ENCODE measurements around the gene KHSRP. TPM values are rescaled to one million over a fixed set of nuclear protein-coding genes. Genes with fewer than 3 reads are reported as not detected.
A peak's percentile ranks its signal among the peaks of the same experiment; 100 is the strongest.

KHSRP gene
- total RNA-seq, 2 experiments from 2014 or later, result 266 to 268 TPM

GRCh38 chr19:6459262-6460098, 34.9 kb upstream of the KHSRP start, which contains the start of gene SLC25A23:
Gene SLC25A23, minus strand, starts transcription at chr19:6459792. Its CDS starts 164 bp downstream, at chr19:6459628.
- H3K27me3 Mint-ChIP-seq, result no peaks in the 10 kb centered on the region
- DNase-seq (peak; percentile 80), ATAC-seq (ENCODE audit: low read depth) (peak; percentile 25)
- peaks cover 8% of the 10 kb centered on the region for H3K9me3 Mint-ChIP-seq
- H3K36me3 Mint-ChIP-seq, result peaks cover 26% of the 10 kb centered on the region
- peak within 1 kb of the TSS; percentile 89 for H3K4me3 Mint-ChIP-seq
- POLR2A ChIA-PET, result interaction anchor here (0.8 to 1.3 kb wide), 7 partner anchors 17 to 314 kb away, joined by 3 to 8 read pairs (median 3); partner anchors contain the start of genes DENND1C and KHSRP
- H3K4me1 Mint-ChIP-seq, result peaks cover 14% of the 10 kb centered on the region
- peak within 1 kb of the TSS; percentile 88 for H3K27ac Mint-ChIP-seq

- Mint-ChIP-seq H3K36me3 (peaks cover 33% of the 10 kb centered on the region), H3K9me3 (peaks cover 11% of the 10 kb centered on the region), H3K4me1 (peaks cover 14% of the 10 kb centered on the region), H3K4me3 (peak overlapping the region; percentile 89), H3K27ac (peak overlapping the region; percentile 88), H3K27me3 (no peaks in the 10 kb centered on the region)
- DNase-seq, result no peak
- POLR2A ChIA-PET, result interaction anchor here (0.6 to 1.3 kb wide), 6 partner anchors 10 to 314 kb away, joined by 3 to 8 read pairs (median 3); partner anchors contain the start of genes DENND1C and KHSRP
- ATAC-seq (ENCODE audit: low read depth), result no peak
These were observed 34.2 kb upstream of the KHSRP start for GRCh38 chr19:6458695-6459261.

DNA sequence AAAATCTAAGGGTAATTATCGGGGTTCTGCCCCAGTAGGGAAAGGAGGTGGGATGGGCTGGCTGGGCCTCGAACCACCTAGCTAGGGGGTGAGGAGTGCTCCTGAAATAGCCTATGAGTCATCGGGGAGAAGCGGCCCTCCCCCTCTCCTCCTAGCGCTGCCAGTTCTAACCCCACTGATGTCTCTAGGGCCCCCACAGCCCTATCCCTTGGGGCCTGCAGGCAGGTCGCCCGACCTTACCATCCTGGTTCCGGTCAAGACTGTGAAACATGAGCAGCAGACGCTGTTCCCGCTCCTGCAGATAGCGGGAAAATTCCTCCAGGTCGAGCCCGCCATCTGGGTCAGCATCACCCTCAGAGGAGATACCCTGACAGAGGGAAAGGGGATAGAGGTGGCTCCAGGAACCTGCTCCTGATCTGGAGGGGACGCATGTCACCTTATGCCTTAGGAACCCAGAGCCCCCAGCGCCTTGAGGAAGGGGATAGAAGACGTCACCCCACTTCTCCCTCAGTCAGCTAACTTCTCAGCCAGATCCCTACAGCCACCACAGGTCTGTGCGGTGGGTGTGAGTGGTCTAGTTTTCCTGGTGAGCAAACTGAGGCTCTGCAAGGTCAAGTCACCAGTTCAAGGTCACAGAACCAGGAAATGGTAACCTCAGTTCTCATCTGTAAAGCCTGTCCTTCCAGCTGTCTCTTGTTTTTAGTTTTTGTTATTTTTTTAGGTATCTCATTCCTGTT, 33.5 kb upstream of the KHSRP start:
- POLR2A ChIA-PET, result interaction anchor here (0.6 to 0.9 kb wide), 2 partner anchors 11 to 24 kb away, joined by 3 read pairs; partner anchors contain the start of gene DENND1C
- peaks cover 40% of the 10 kb centered on the region for H3K36me3 Mint-ChIP-seq

GRCh38 chr19:6455924-6456323, 31.3 kb upstream of the KHSRP start:
- H3K36me3 Mint-ChIP-seq, result peaks cover 57% of the 10 kb centered on the region
- peaks cover 14% of the 10 kb centered on the region for H3K4me1 Mint-ChIP-seq
- no peak overlapping the region for H3K4me3 Mint-ChIP-seq
- H3K27me3 Mint-ChIP-seq, result no peaks in the 10 kb centered on the region
- no peak overlapping the region for H3K27ac Mint-ChIP-seq
- H3K9me3 Mint-ChIP-seq, result peaks cover 15% of the 10 kb centered on the region
- POLR2A ChIA-PET, result interaction anchor here (0.8 kb wide), 1 partner anchor 97 kb away, joined by 4 read pairs; no protein-coding TSS in a partner anchor
- ATAC-seq (ENCODE audit: low read depth), result no peak
- DNase-seq, result no peak

More for the DNA sequence above, 33.5 kb upstream of the KHSRP start:
- H3K27ac Mint-ChIP-seq, result peak overlapping the region; percentile 88
- no peak for DNase-seq
- ATAC-seq (ENCODE audit: low read depth), result no peak
- peaks cover 13% of the 10 kb centered on the region for H3K9me3 Mint-ChIP-seq
- H3K4me3 Mint-ChIP-seq, result peak overlapping the region; percentile 89
- H3K27me3 Mint-ChIP-seq, result no peaks in the 10 kb centered on the region
- peaks cover 14% of the 10 kb centered on the region for H3K4me1 Mint-ChIP-seq

DNA sequence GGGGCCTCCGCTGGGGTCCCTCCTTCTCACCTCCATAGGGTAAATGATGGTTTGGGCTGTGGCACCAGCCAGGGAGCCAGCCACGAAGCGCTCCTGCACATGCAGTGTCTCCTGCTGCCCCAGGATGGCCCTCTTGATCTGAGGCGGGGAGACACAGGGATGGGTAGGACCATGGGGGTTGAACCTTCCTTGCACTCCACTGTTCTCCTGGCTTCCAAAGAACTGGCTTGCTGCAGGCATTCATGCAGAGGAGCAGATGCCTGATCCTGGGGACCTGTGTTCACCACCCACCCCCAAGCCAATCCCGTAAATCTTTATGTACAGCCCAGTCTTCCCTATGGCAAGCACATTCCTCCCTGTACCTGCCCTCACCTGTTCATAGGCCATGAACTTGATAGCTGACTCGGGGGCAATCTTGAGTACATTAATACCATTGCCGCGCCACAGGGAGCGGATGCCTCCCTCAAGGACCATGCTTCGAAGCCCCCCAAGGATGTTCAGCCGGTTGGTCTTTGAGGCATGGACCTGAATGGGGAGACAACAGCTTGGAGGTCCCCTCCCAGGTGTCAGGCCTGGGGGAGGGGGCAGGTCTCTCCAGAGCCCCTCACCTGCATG, 29.4 kb upstream of the KHSRP start:
- H3K36me3 Mint-ChIP-seq, result peaks cover 61% of the 10 kb centered on the region
- no peak overlapping the region for H3K4me3 Mint-ChIP-seq
- DNase-seq (no peak), ATAC-seq (ENCODE audit: low read depth) (no peak)
- peaks cover 18% of the 10 kb centered on the region for H3K9me3 Mint-ChIP-seq
- no peak overlapping the region for H3K27ac Mint-ChIP-seq
- POLR2A ChIA-PET, result interaction anchor here (0.6 kb wide), 2 partner anchors 153 to 367 kb away, joined by 3 read pairs; no protein-coding TSS in a partner anchor
- peaks cover 12% of the 10 kb centered on the region for H3K4me1 Mint-ChIP-seq
- H3K27me3 Mint-ChIP-seq, result no peaks in the 10 kb centered on the region

DNA sequence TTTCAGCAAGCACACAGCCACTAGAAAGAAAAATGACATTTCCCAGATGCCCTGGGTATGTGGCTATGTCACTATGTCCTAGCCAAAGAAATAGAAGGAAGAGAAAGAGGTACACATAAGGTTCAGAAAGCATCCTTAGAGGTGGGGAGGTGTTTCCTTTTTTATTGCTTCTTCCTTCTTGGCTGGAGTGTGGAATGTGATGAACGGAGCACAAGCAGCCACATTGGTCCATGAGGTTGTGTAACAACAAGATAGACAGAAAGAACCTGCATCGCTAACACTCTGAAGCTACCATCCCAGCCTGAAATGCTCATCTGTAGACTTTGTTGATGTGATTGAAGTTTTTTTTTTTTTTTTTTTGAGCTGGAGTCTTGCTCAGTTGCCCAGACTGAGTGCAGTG, 28.3 kb upstream of the KHSRP start:
- H3K4me3 Mint-ChIP-seq, result no peak overlapping the region
- peaks cover 61% of the 10 kb centered on the region for H3K36me3 Mint-ChIP-seq
- no peaks in the 10 kb centered on the region for H3K27me3 Mint-ChIP-seq
- H3K4me1 Mint-ChIP-seq, result peaks cover 2% of the 10 kb centered on the region
- no peak for DNase-seq
- ATAC-seq (ENCODE audit: low read depth), result no peak
- H3K27ac Mint-ChIP-seq, result no peak overlapping the region
- H3K9me3 Mint-ChIP-seq, result peaks cover 18% of the 10 kb centered on the region
- POLR2A ChIA-PET, result interaction anchor here (0.6 kb wide), 1 partner anchor 95 kb away, joined by 3 read pairs; no protein-coding TSS in a partner anchor

GRCh38 chr19:6452223-6452614, 27.6 kb upstream of the KHSRP start:
- H3K4me3 Mint-ChIP-seq, result no peak overlapping the region
- H3K4me1 Mint-ChIP-seq, result peaks cover 2% of the 10 kb centered on the region
- ATAC-seq (ENCODE audit: low read depth), result no peak
- no peaks in the 10 kb centered on the region for H3K27me3 Mint-ChIP-seq
- POLR2A ChIA-PET, result interaction anchor here (0.7 kb wide), 1 partner anchor 640 kb away, joined by 3 read pairs; no protein-coding TSS in a partner anchor
- peaks cover 18% of the 10 kb centered on the region for H3K9me3 Mint-ChIP-seq
- peaks cover 58% of the 10 kb centered on the region for H3K36me3 Mint-ChIP-seq
- DNase-seq, result no peak
- no peak overlapping the region for H3K27ac Mint-ChIP-seq

DNA sequence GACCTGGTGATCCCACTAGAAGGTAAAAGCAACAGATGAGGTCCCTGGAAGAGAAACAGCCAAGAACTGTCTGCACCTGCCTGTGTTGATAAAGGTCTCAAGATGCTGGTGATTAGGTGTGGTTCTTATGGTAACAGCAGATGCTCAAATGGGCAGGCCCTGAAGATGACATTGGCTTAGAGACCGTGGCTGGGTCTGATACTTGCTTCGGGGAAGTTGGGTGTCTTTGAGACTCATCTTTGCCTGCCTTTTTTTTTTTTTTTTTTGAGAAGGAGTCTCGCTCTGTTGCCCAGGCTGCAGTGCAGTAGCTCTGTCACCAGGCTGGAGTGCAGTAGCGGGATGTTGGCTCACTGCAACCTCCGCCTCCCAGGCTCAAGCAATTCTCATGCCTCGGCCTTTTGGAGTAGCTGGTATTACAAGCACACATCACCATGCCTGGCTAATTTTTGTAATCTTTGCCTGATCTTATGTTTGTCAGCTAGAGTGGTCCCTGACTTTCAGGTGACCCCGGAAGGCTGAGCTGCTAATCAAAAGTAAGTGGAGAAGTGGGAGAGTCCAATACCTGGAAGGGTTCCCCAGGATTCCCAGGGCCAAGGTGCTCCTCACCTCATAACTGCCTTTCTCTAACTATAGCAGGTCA, 27.1 kb upstream of the KHSRP start:
- DNase-seq (no peak), ATAC-seq (ENCODE audit: low read depth) (no peak)
- Mint-ChIP-seq H3K27ac (no peak overlapping the region), H3K4me1 (peaks cover 2% of the 10 kb centered on the region), H3K27me3 (no peaks in the 10 kb centered on the region), H3K4me3 (no peak overlapping the region), H3K36me3 (peaks cover 55% of the 10 kb centered on the region), H3K9me3 (peaks cover 18% of the 10 kb centered on the region)
- POLR2A ChIA-PET, result interaction anchor here (0.7 kb wide), 1 partner anchor 641 kb away, joined by 3 read pairs; no protein-coding TSS in a partner anchor

DNA sequence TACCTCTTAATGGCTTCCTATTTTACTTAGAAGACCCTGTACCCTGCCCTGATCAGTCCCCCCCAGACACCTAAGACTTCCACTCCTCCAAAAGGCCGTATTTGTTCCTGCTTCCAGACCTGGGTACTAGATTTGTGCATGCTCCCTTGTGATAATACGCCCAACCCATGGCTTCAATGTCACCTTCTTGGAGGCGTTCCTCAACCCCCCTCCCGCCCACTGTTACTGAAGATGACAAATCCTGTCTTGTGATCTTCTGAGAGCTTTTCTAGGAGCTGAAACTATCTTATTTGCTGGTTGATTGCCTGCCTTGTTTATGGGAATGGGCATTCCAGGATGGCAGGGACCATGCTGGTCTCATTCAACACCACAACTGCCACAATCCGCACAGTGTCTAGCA, 25.6 kb upstream of the KHSRP start:
- ATAC-seq (ENCODE audit: low read depth), result no peak
- Mint-ChIP-seq H3K9me3 (peaks cover 13% of the 10 kb centered on the region), H3K27me3 (no peaks in the 10 kb centered on the region), H3K4me1 (peaks cover 2% of the 10 kb centered on the region), H3K36me3 (peaks cover 50% of the 10 kb centered on the region), H3K4me3 (no peak overlapping the region), H3K27ac (no peak overlapping the region)
- no peak for DNase-seq
- POLR2A ChIA-PET, result no interaction called here

DNA sequence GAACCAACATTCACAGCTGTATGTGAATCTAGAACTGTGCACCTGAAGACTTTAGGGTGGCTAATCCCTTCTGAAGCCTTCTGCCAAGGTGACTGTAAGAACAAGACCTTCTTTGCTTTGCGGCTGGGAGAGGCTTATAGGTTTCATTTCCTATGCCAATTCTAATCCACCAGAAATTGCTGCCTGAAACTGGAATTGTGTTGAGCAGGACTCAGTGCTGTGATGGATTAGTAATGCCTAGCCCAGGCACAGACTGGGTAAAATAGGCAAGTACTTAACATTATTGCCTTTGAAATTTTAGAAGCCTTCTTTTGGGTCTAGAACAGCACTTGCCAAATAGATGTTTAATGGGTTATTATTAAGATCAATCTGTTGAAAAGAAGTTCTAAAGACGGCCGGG, 23.4 kb upstream of the KHSRP start:
- no peak overlapping the region for H3K27ac Mint-ChIP-seq
- no peak overlapping the region for H3K4me3 Mint-ChIP-seq
- DNase-seq, result no peak
- ATAC-seq (ENCODE audit: low read depth), result no peak
- H3K9me3 Mint-ChIP-seq, result peaks cover 4% of the 10 kb centered on the region
- peaks cover 2% of the 10 kb centered on the region for H3K4me1 Mint-ChIP-seq
- POLR2A ChIA-PET, result interaction anchor here (0.7 kb wide), 2 partner anchors 12 to 69 kb away, joined by 4 read pairs; no protein-coding TSS in a partner anchor
- no peaks in the 10 kb centered on the region for H3K27me3 Mint-ChIP-seq
- H3K36me3 Mint-ChIP-seq, result peaks cover 29% of the 10 kb centered on the region

DNA sequence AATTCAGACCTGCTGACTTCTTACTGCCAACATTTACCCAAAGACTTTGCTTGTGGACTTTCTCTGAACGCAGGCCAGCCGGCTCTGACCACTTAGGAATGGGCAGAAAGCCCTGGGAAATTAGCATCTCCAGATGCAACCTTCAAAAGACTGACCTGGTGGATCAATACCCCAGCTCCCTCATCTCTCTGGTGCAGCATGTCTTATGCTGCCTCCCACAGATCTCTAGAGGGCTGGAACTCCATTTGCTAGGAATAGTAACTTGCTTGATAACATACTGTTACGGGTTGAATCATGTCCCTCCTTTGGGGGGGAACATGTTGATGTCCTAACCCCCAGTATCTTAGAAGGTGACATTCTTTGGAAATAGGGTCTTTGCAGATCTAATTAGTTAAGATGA, 21.8 kb upstream of the KHSRP start:
- peaks cover 2% of the 10 kb centered on the region for H3K4me1 Mint-ChIP-seq
- POLR2A ChIA-PET, result no interaction called here
- ATAC-seq (ENCODE audit: low read depth) (no peak), DNase-seq (no peak)
- no peaks in the 10 kb centered on the region for H3K27me3 Mint-ChIP-seq
- H3K9me3 Mint-ChIP-seq, result peaks cover 3% of the 10 kb centered on the region
- peaks cover 14% of the 10 kb centered on the region for H3K36me3 Mint-ChIP-seq
- no peak overlapping the region for H3K4me3 Mint-ChIP-seq
- H3K27ac Mint-ChIP-seq, result no peak overlapping the region

DNA sequence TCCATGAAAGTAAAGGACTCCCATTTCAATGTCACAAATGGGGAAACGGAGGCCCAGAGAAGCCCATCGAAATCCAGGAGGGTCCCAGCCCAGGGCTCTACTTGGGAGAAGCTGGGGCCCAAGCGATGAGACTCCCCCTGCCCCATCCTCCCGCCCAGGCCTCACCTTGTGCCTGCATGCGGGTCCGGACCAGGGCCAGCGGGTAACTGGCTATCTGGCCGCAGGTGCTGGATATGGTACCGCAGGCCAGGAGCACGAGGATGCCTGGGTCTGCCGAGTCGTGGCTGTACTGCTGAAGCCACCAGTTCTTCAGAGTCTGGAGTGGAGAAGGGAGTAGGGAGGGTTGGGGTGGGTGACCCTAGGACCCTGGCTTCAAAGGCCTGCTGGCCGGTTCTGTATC, 19.4 kb upstream of the KHSRP start:
- POLR2A ChIA-PET, result no interaction called here
- ATAC-seq (ENCODE audit: low read depth) (no peak), DNase-seq (no peak)
- Mint-ChIP-seq H3K36me3 (peaks cover 8% of the 10 kb centered on the region), H3K4me1 (no peaks in the 10 kb centered on the region), H3K27me3 (no peaks in the 10 kb centered on the region), H3K9me3 (no peaks in the 10 kb centered on the region), H3K4me3 (no peak overlapping the region), H3K27ac (no peak overlapping the region)
